H1 (cell line): ENCODE results near the gene DNER.

Experiments
- CTCF ChIP-seq, 3 experiments: IDR thresholded peaks; 1 replicate in 2 of 3; 2 replicates in 1 of 3; pipeline versions ENCODE4 v1.5.1 to v1.6.1; 2011; ENCODE audit warnings: low read length in 3 of 3, mild to moderate bottlenecking in 3 of 3, inconsistent platforms in 2 of 3, low read depth in 1 of 3, moderate library complexity in 1 of 3; ENCODE audit not compliant: insufficient read depth in 1 of 3; ENCODE audit errors: control extremely low read depth in 1 of 3
- USF2 ChIP-seq: IDR thresholded peaks from 2 replicates; pipeline ENCODE4 v1.6.1; 2011; ENCODE audit warnings: low read length, improper control_type of control experiment

- TF ChIP-seq USF2 (no peak), CTCF (IDR thresholded peaks at IDR 0.05; ENCODE audit: control extremely low read depth in 1 of 3, insufficient read depth in 1 of 3, low read depth in 1 of 3, low read length in 3 of 3) (no peak)
Observed at GRCh38 chr2:229437467-229437866, 276.9 kb downstream of the DNER start.
